Esophagus muscularis mucosa (tissue), 3 donors: ENCODE measurements around the gene SOX15.

ENCODE experiments used
- POLR2A ChIP-seq: fragments of 450-650 bp; IDR thresholded peaks from one replicate; pipeline ENCODE4 v1.6.1; 2017; ENCODE audit warnings: antibody characterized with exemption, moderate library complexity, mild to moderate bottlenecking, low read depth
- TF ChIP-seq, protein P1 (sequence below), 3 experiments: fragments of 200-600 bp in 2 of 3; fragments of 450-650 bp in 1 of 3; sonication (generic) in 2 of 3; IDR thresholded peaks; one replicate each; pipeline ENCODE4 v1.5.1; 2017 to 2019; ENCODE audit warnings: antibody characterized with exemption in 3 of 3, mild to moderate bottlenecking in 2 of 3, moderate library complexity in 1 of 3

- TF ChIP-seq, protein P1, sequence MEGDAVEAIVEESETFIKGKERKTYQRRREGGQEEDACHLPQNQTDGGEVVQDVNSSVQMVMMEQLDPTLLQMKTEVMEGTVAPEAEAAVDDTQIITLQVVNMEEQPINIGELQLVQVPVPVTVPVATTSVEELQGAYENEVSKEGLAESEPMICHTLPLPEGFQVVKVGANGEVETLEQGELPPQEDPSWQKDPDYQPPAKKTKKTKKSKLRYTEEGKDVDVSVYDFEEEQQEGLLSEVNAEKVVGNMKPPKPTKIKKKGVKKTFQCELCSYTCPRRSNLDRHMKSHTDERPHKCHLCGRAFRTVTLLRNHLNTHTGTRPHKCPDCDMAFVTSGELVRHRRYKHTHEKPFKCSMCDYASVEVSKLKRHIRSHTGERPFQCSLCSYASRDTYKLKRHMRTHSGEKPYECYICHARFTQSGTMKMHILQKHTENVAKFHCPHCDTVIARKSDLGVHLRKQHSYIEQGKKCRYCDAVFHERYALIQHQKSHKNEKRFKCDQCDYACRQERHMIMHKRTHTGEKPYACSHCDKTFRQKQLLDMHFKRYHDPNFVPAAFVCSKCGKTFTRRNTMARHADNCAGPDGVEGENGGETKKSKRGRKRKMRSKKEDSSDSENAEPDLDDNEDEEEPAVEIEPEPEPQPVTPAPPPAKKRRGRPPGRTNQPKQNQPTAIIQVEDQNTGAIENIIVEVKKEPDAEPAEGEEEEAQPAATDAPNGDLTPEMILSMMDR (IDR thresholded peaks at IDR 0.05), result no peak
- TF ChIP-seq POLR2A, result no peak
Observed at GRCh38 chr17:7623661-7624060, 33.8 kb upstream of the SOX15 start.
